HG03432 (cell line): ENCODE data around the gene LIN9.
"Not testable (repeated sequence)": the region's sequence is repeated elsewhere in the genome, so short reads cannot be mapped to it uniquely, and the experiment has no call there.

Experiments used
- ATAC-seq: cut with Tn5 transposase; IDR thresholded peaks from one replicate; pipeline ENCODE4 v1.9.1; 2021; ENCODE audit warnings: mild to moderate bottlenecking, moderate library complexity; ENCODE audit not compliant: unreplicated experiment

Gene LIN9

GRCh38 chr1:226216056-226216455 lies 92.9 kb downstream of the LIN9 start:
- ATAC-seq = no peak

- no peak for ATAC-seq
These were observed 93.7 kb downstream of the LIN9 start for GRCh38 chr1:226215239-226215638.

DNA sequence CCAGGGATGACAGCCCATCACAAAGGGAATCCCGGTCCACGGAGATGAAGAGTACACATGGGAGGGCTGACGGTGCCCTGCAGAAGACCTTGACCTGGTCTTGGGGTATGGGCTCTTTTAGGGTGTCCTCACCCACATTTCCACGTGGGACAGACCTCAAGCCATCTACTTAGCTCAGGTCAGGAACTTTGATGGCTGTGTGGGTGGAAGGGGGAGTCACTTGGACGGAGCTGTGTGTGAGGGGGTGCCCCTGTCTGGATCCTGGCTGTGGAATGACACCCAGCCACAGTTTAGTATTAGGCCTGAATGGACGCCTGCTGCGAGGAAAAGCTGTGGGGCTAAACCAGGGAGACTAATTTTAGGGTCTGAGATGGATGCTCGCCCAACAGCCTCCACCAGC lies 96.4 kb downstream of the LIN9 start:
- ATAC-seq = no peak

DNA sequence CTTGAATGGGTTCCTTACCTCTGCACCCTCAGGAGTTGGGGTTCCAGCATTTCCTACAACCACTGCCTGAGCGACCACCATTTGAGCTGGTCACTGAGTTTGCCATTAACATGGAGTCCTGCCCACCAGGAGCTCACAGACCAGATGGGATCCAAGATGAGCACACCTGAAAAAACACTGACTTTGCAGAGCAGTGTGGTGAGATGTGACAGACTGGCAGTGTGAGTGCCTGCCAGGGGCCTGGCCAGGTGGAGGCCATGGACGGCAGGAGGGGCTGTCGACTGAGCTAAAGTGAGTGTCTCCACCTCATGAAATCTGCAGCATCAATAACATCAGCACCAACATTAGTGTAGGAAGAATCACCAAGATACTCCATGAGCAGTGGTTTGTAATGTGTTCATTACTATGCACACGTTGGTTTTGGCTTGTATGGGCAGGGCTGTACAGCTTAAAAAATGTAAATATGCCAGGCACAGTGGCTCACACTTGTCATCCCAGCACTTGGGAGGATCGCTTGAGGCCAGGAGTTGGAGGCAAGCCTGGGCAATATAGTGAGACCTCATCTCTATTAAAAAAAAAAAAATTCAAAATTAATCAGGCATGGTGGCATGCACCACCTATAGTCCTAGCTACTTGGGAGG lies 97.7 kb downstream of the LIN9 start:
- no peak for ATAC-seq

DNA sequence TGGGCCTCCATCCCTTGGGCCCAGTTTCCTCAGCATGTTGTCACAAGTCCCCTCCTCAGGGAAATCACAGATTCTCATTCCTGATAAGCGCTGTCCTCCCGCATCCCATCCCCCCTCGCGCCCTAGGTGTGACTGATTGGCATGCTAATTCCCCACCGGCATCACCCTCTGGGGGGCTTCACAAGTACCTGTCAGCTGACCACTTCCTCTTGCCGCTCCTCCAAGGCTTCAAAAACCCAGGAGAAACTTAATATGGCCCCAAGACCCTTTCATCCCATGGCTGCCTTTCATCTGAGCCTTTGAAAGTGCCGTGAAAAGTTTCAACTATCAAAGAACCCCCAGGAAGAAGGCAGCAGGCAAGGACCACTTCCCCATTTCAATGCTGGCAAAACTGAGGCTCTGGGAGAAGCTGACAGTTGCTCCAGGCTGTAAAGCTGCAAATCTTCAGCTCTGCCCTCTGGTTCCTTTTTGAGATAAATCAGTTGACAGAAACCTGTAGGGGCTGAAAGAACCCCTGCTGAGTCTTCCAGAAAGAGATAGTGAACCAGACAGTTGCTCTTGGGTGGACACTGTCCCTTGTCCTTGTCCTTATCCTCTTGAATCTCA lies 98.3 kb downstream of the LIN9 start:
- no peak for ATAC-seq

- no peak for ATAC-seq
These were observed 99.5 kb downstream of the LIN9 start for GRCh38 chr1:226209307-226210059.

DNA sequence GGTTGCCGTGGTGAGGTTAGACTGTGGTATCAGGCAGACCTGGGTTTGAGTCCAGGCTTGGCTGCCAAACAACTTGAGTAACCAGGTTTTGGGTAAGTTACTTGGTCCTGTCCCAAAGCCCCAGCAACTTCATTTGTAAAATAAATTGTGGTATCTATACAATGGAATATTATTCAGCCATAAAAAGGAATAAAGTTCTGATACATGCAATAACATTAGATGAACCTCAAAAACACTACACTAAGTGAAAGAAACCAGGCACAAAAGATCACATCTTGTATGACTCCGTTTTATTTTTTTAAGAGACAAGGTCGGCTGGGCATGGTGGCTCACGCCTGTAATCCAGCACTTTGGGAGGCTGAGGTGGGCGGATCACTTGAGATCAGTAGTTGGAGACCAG lies 101.9 kb downstream of the LIN9 start:
- no peak for ATAC-seq

DNA sequence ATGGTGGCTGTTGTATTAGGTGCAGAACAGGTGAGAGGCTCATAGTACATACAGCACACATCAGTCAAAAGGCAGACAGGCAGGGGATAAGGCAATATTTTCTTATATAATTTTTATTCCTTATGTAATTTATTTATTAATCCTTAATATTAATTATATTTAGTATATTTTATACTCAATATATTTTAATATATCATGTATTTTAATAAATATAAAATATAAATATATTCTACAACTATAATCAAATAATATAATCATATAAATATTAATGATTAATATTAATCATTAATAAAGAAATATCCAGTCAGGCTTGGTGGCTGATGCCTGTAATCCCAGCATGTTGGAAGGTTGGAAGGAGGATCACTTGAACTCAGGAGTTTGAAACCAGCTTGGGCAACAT lies 104.8 kb downstream of the LIN9 start:
- no peak for ATAC-seq

DNA sequence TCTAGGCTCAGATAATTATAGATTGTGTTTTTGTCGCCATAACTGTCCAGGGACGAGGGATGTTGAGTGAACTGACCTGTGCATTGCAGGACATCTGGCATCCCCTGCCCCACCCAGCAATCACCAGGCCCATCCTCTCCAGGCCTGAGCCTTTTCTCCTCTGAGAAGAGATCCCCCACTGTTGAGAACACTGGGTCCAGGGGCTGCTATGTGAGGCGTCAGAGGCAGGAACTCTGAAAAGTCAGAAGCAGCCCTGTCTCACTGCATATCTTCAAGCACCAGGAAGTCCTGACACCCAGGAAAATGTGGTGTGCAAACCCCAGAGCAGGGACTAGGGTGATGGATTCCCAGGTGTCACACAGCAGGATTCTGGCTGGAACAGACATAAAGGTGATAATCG lies 105.3 kb downstream of the LIN9 start:
- no peak for ATAC-seq

DNA sequence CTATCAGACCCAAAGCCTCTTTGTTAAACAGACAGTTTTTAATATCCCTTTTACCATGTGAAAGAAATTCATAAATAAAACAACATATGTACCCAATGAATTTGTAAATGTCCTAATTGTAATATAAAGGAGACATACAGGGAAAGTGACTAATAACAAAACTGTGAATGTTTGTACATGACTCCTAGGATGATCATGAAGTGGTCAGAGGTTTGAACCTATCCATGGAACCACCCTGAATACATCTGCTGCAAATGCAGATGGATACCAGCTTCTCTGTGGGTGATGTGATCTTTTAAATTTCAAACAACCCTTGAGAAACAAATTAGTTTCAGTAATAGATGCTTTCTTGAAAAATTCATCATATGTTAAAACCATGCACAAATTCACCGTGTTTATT lies 105.7 kb downstream of the LIN9 start:
- no peak for ATAC-seq

GRCh38 chr1:226202666-226203065 lies 106.3 kb downstream of the LIN9 start:
- not testable (repeated sequence) for ATAC-seq

- ATAC-seq = no peak
These were observed 106.7 kb downstream of the LIN9 start for GRCh38 chr1:226202246-226202645.

GRCh38 chr1:226201029-226201593 lies 107.9 kb downstream of the LIN9 start:
- ATAC-seq = peak; percentile 56

GRCh38 chr1:226199971-226200370 lies 109.0 kb downstream of the LIN9 start:
- ATAC-seq = no peak

- ATAC-seq = no peak
These were observed 113.8 kb downstream of the LIN9 start for GRCh38 chr1:226195144-226195543.

GRCh38 chr1:226187380-226187779 lies 121.6 kb downstream of the LIN9 start:
- ATAC-seq = no peak

- ATAC-seq = no peak
These were observed 122.0 kb downstream of the LIN9 start for GRCh38 chr1:226187019-226187322.

GRCh38 chr1:226186124-226187018 lies 122.6 kb downstream of the LIN9 start, which contains the start of gene ACBD3:
ACBD3 (minus strand) TSS chr1:226186741; CDS start chr1:226186675, 66 bp downstream.
- ATAC-seq = peak; percentile 96

DNA sequence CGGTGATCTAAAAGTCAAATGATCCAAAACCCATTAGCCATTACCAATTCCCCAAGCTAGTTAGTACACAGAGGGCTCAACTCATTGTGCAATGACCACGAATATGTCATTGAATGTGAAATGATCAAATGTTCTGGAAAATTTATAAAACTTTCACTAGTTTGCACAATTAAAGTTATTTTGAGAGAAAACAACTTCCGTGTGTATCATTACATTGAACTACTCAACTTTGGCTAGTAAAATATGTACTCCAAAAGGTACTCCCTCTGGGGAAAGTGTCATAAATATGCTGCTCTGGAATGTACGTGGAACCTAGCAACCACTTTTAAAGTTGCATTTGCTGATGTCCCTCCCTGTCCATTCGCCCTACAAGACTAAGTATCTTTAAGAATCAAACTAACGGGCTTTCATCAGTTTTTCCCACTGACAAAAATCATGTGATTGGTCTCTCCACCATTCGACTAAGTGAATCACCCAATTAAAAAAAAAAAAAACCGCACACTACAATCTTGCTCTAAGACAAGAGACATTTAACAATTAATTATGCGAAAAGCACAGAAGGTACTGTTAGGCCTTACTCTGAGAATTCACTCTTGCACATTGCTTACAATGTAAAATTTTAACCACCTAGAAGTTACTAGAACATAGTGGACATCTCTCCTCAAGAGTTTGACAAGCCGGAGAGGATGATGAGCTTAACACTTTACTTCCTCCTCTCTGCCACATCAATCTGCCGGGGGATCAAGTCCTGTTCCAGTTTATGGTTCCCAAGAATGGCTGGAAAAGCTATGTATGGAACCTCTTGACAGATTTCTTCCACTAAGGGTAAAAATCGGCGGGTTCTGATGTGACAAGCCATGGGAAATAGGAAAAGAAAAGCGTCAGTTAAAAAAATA lies 123.6 kb downstream of the LIN9 start:
- ATAC-seq = no peak
